T-helper 17 cell (primary cell): ENCODE results near the gene CFAP20DC. TPM values are rescaled to one million over a fixed set of nuclear protein-coding genes. Genes with fewer than 3 reads are reported as not detected.
A peak's percentile ranks its signal among the peaks of the same experiment; 100 is the strongest.

Source experiments
- ATAC-seq: fragments of 150-1000 bp; cut with Tn5 transposase; 2 replicates; pipeline ENCODE4 v1.10.0; 2021; ENCODE audit warnings: mild to moderate bottlenecking, moderate library complexity
- DNase-seq, 3 donors: peaks; one replicate each; pipeline versions ENCODE4 v3.0.0 to v3.0.0-alpha.2; 2020 to 2021
- H3K9me3 ChIP-seq: one replicate; pipeline ENCODE4 v1.7.0; 2013; ENCODE audit warnings: low read length, mild to moderate bottlenecking; ENCODE audit not compliant: control insufficient read depth, poor library complexity, severe bottlenecking
- H3K27ac Mint-ChIP-seq: one replicate; pipeline ENCODE4 v1.8.0; 2022; ENCODE audit warnings: mild to moderate bottlenecking, moderate library complexity, mixed read lengths
- H3K27me3 Mint-ChIP-seq: one replicate; pipeline ENCODE4 v1.8.0; 2022; ENCODE audit warnings: mixed read lengths
- H3K36me3 Mint-ChIP-seq: one replicate; pipeline ENCODE4 v1.8.0; 2022; ENCODE audit warnings: low read depth, mixed read lengths
- H3K4me1 Mint-ChIP-seq: one replicate; pipeline ENCODE4 v1.8.0; 2022; ENCODE audit warnings: mild to moderate bottlenecking, mixed read lengths
- H3K4me3 Mint-ChIP-seq: one replicate; pipeline ENCODE4 v1.8.0; 2022; ENCODE audit warnings: mild to moderate bottlenecking, moderate library complexity, mixed read lengths
- total RNA-seq, 4 donors: library from RNA in 2 of 4; stranded (reverse) in 2 of 4; gene quantifications; one replicate each; pipeline ENCODE4 v1.2.3 and lab custom pipeline; 2022 to 2026

Gene CFAP20DC
- total RNA-seq, 2 donors from 2014 or later: 0.39 to 0.47 TPM

DNA sequence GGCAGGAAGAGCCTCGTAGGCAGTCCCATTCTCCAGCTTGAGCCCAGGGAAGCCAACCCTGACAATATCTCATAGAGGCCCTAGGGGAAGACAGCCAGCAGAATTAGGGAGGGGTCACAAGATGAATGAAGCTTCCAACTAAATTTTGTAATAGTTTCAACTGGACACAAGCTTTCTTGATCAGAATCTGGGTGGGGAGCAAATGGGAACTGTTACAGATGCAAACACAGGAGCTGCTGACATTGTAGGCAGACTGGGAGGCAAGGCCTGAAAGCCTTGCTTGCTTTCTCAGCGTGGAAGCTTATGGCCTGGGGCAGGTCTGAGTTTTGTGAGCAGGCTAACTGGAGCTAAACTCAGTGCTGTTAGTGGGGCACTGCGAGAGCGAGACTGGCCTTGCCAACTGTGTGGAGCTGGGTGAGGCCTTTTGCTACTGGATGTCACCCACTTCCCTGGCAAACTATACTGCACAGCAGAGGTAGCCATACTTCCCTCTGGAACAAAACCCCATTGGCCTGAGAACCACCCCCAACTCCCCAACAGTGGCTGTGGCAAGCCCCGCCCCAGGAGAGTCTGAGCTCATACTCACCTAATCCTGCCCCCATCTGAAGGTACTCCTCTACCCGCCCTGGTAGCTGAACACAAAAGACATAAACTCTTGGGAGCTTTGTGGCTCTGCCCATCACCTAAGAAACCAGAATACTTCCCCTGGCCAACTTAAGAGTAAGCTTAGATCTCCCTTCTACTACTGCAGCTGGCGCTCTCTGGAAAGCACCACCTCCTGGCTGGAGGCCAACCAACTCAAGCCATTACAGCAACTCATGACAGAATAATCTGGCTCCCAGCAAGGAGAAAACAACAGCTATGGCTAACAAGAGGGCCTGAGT is 42.9 kb downstream of the CFAP20DC start:
- no peaks in the 10 kb centered on the region for H3K9me3 ChIP-seq
- no peak for ATAC-seq

DNA sequence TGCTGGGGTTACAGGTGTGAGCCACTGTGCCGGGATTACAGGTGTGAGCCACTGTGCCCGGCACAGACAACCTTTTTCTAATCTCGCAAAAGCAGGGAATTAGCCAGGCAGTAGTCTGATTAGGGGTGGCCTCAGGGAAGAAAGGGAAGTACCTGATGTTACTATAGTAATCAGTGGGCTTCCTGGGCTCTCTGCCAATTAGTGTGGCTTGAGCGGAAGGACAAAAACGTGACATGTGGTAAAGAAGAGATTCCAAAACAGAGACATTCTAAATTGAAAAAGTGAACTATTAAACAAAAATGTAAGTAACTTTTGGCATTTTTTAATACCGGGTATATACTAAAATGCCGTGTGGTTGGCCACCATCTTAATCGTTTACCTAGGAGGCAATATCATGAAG is 48.1 kb downstream of the CFAP20DC start:
- Mint-ChIP-seq H3K4me1 (no peaks in the 10 kb centered on the region), H3K4me3 (no peak overlapping the region), H3K27me3 (peaks cover 7% of the 10 kb centered on the region), H3K36me3 (peaks cover 2% of the 10 kb centered on the region), H3K27ac (no peak overlapping the region)
- no peaks in the 10 kb centered on the region for H3K9me3 ChIP-seq
- ATAC-seq (no peak), DNase-seq (no peak)

More for the DNA sequence above, 42.9 kb downstream of the CFAP20DC start:
- Mint-ChIP-seq H3K27me3 (peaks cover 5% of the 10 kb centered on the region), H3K27ac (peak overlapping the region; percentile 48), H3K4me1 (no peaks in the 10 kb centered on the region), H3K4me3 (no peak overlapping the region), H3K36me3 (peaks cover 2% of the 10 kb centered on the region)
- DNase-seq: no peak

- H3K4me3 Mint-ChIP-seq: no peak overlapping the region
- peaks cover 4% of the 10 kb centered on the region for H3K4me1 Mint-ChIP-seq
- no peaks in the 10 kb centered on the region for H3K36me3 Mint-ChIP-seq
- peaks cover 7% of the 10 kb centered on the region for H3K27me3 Mint-ChIP-seq
- no peaks in the 10 kb centered on the region for H3K9me3 ChIP-seq
- no peak for DNase-seq
- no peak overlapping the region for H3K27ac Mint-ChIP-seq
- no peak for ATAC-seq
Measured at GRCh38 chr3:58999774-59000160, 50.1 kb downstream of the CFAP20DC start.

DNA sequence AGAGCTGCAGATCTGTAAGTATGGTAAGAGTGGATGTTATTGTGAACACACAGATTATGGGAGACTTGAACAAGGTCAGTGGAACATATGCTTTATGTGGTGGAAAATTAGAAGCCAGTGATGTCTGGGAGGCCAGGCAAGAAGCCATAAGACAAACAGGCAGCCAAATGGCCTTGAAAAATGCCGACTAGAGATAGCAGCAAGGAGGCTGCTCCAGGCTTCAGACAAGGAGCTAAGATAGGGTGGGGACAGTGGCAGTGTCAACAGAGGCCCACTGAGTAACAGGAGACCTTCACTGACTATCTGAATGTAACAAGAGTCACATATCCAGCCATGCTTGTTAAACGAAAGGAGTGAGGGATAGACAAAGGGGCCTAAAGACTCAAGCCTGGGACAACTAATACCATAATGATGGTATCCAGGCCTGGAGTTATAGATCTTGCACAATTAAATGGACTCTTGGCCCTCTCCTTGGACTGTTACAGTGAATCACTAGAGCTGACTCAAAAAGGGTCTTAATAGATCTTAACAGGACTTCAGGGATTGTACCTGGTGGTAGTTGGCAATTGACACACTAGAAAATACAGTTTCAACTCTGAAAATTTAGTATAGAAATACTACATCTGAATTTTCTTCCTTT is 50.6 kb downstream of the CFAP20DC start:
- Mint-ChIP-seq H3K36me3 (no peaks in the 10 kb centered on the region), H3K27me3 (peaks cover 7% of the 10 kb centered on the region), H3K27ac (no peak overlapping the region), H3K4me1 (peaks cover 4% of the 10 kb centered on the region), H3K4me3 (no peak overlapping the region)
- no peak for ATAC-seq
- no peaks in the 10 kb centered on the region for H3K9me3 ChIP-seq
- DNase-seq: no peak

DNA sequence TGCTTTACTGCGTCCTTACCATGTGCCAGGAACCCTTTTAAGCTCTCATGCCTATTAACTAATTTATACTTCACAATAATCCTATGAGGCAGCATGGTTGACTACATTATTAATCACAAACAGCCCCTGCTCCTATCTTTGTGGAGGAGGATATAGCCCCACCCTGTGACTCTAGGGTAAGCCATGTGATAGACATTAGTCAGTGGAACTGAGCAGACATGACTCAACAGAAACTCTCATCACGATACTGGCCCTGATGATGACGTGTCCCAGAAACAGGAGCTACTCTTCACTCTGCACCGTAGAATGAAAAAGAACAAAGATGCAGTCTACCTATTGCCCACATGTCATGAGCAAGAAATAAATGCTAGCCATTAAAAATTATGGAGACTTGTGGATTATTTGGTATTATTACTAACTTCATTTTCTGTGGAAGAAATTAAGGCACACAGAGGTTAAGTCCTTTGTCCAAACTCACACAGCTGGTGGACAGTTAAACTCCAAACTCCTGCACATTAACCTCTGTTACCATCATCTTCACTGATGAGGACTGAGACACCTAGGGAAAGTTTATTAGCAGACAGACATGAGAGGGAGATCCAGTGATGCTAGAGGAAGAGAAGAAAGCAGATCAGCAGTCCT is 51.2 kb downstream of the CFAP20DC start:
- H3K9me3 ChIP-seq: no peaks in the 10 kb centered on the region
- no peak for DNase-seq
- ATAC-seq: no peak
- Mint-ChIP-seq H3K27ac (no peak overlapping the region), H3K27me3 (peaks cover 7% of the 10 kb centered on the region), H3K4me1 (peaks cover 4% of the 10 kb centered on the region), H3K36me3 (no peaks in the 10 kb centered on the region), H3K4me3 (no peak overlapping the region)

GRCh38 chr3:58996730-58997129 is 53.1 kb downstream of the CFAP20DC start:
- Mint-ChIP-seq H3K4me3 (no peak overlapping the region), H3K27me3 (peaks cover 7% of the 10 kb centered on the region), H3K27ac (no peak overlapping the region), H3K36me3 (no peaks in the 10 kb centered on the region), H3K4me1 (peaks cover 4% of the 10 kb centered on the region)
- ATAC-seq: no peak
- no peaks in the 10 kb centered on the region for H3K9me3 ChIP-seq
- no peak for DNase-seq

GRCh38 chr3:58994746-58995330 is 55.0 kb downstream of the CFAP20DC start:
- H3K4me1 Mint-ChIP-seq: peaks cover 4% of the 10 kb centered on the region
- DNase-seq (no peak), ATAC-seq (peak; percentile 50)
- no peaks in the 10 kb centered on the region for H3K9me3 ChIP-seq
- no peaks in the 10 kb centered on the region for H3K36me3 Mint-ChIP-seq
- no peak overlapping the region for H3K4me3 Mint-ChIP-seq
- no peak overlapping the region for H3K27ac Mint-ChIP-seq
- peaks cover 13% of the 10 kb centered on the region for H3K27me3 Mint-ChIP-seq

- H3K27ac Mint-ChIP-seq: no peak overlapping the region
- ATAC-seq: no peak
- H3K27me3 Mint-ChIP-seq: peaks cover 13% of the 10 kb centered on the region
Measured at GRCh38 chr3:58993547-58993946, 56.3 kb downstream of the CFAP20DC start.

GRCh38 chr3:58991623-58992022 is 58.2 kb downstream of the CFAP20DC start:
- Mint-ChIP-seq H3K27me3 (peaks cover 5% of the 10 kb centered on the region), H3K36me3 (no peaks in the 10 kb centered on the region), H3K4me3 (no peak overlapping the region), H3K4me1 (peaks cover 4% of the 10 kb centered on the region), H3K27ac (no peak overlapping the region)
- H3K9me3 ChIP-seq: no peaks in the 10 kb centered on the region
- DNase-seq (no peak), ATAC-seq (no peak)

More at GRCh38 chr3:58993547-58993946, 56.3 kb downstream of the CFAP20DC start:
- H3K9me3 ChIP-seq: no peaks in the 10 kb centered on the region
- no peak for DNase-seq
- Mint-ChIP-seq H3K4me3 (no peak overlapping the region), H3K36me3 (no peaks in the 10 kb centered on the region), H3K4me1 (peaks cover 4% of the 10 kb centered on the region)

- no peaks in the 10 kb centered on the region for H3K9me3 ChIP-seq
- DNase-seq: no peak
- no peak for ATAC-seq
- Mint-ChIP-seq H3K36me3 (no peaks in the 10 kb centered on the region), H3K4me1 (peaks cover 4% of the 10 kb centered on the region), H3K27me3 (peaks cover 5% of the 10 kb centered on the region), H3K27ac (no peak overlapping the region), H3K4me3 (no peak overlapping the region)
Measured at GRCh38 chr3:58991026-58991425, 58.8 kb downstream of the CFAP20DC start.

- ATAC-seq (no peak), DNase-seq (no peak)
- Mint-ChIP-seq H3K4me1 (peaks cover 2% of the 10 kb centered on the region), H3K4me3 (no peak overlapping the region), H3K27me3 (peaks cover 5% of the 10 kb centered on the region), H3K36me3 (no peaks in the 10 kb centered on the region), H3K27ac (no peak overlapping the region)
- no peaks in the 10 kb centered on the region for H3K9me3 ChIP-seq
Measured at GRCh38 chr3:58989955-58990354, 59.9 kb downstream of the CFAP20DC start.

GRCh38 chr3:58989163-58989562 is 60.7 kb downstream of the CFAP20DC start:
- Mint-ChIP-seq H3K27ac (no peak overlapping the region), H3K4me3 (no peak overlapping the region), H3K4me1 (no peaks in the 10 kb centered on the region), H3K36me3 (no peaks in the 10 kb centered on the region), H3K27me3 (peaks cover 5% of the 10 kb centered on the region)
- ATAC-seq (no peak), DNase-seq (no peak)
- H3K9me3 ChIP-seq: no peaks in the 10 kb centered on the region

GRCh38 chr3:58988041-58988440 is 61.8 kb downstream of the CFAP20DC start:
- Mint-ChIP-seq H3K4me1 (no peaks in the 10 kb centered on the region), H3K36me3 (no peaks in the 10 kb centered on the region), H3K4me3 (no peak overlapping the region), H3K27ac (no peak overlapping the region), H3K27me3 (peaks cover 11% of the 10 kb centered on the region)
- no peak for DNase-seq
- H3K9me3 ChIP-seq: no peaks in the 10 kb centered on the region
- ATAC-seq: no peak
